Measurements from ENCODE around the gene PCDHGB5.
"Not testable (repeated sequence)": the region's sequence is repeated elsewhere in the genome, so short reads cannot be mapped to it uniquely, and the experiment has no call there.

The PCDHGB5 gene

GRCh38 chr5:141409598-141410306, 12.0 kb downstream of the PCDHGB5 start:
- DNase-seq (ENCODE audit: extremely low read depth, low read depth), result no peak

GRCh38 chr5:141411575-141411974, 13.8 kb downstream of the PCDHGB5 start:
- TF ChIP-seq CTCF (IDR thresholded peaks at IDR 0.05; ENCODE audit: low read depth, low read length), result no peak
- DNase-seq (ENCODE audit: extremely low read depth, low read depth), result no peak

More at GRCh38 chr5:141409598-141410306, 12.0 kb downstream of the PCDHGB5 start:
- no peak for TF ChIP-seq CTCF (IDR thresholded peaks at IDR 0.05; ENCODE audit: low read depth, low read length)

- DNase-seq (ENCODE audit: extremely low read depth, low read depth), result peak; percentile 42
- peak; percentile 73 for TF ChIP-seq CTCF (IDR thresholded peaks at IDR 0.05; ENCODE audit: low read depth, low read length)
Observed at GRCh38 chr5:141412854-141413539, 15.2 kb downstream of the PCDHGB5 start, which contains the start of gene PCDHGA10. Gene PCDHGA10 (plus strand): TSS chr5:141412987. CDS start chr5:141413176, 189 bp downstream.

GRCh38 chr5:141413540-141414069, 15.9 kb downstream of the PCDHGB5 start:
- no peak for DNase-seq (ENCODE audit: extremely low read depth, low read depth)
- no peak for TF ChIP-seq CTCF (IDR thresholded peaks at IDR 0.05; ENCODE audit: low read depth, low read length)

- DNase-seq (ENCODE audit: extremely low read depth, low read depth), result not testable (repeated sequence)
Observed at GRCh38 chr5:141414548-141415274, 17.0 kb downstream of the PCDHGB5 start.

GRCh38 chr5:141415275-141415618, 17.5 kb downstream of the PCDHGB5 start:
- not testable (repeated sequence) for DNase-seq (ENCODE audit: extremely low read depth, low read depth)

GRCh38 chr5:141417494-141418172, 19.9 kb downstream of the PCDHGB5 start, which contains the start of gene PCDHGB7:
Gene PCDHGB7 (plus strand): TSS chr5:141417677. CDS start chr5:141417860, 183 bp downstream.
- DNase-seq (ENCODE audit: extremely low read depth, low read depth), result peak; percentile 57
- TF ChIP-seq CTCF (IDR thresholded peaks at IDR 0.05; ENCODE audit: low read depth, low read length), result peak; percentile 75

All from AG09319 (cell line).